Loucy (cell line): ENCODE measurements around the gene RPS19.

Experiments
- EZH2phosphoT487 ChIP-seq: fragments of 200-600 bp; IDR thresholded peaks from 2 replicates; pipeline ENCODE4 v1.6.1; 2018; ENCODE audit warnings: antibody characterized with exemption, mild to moderate bottlenecking, moderate library complexity, borderline replicate concordance
- TF ChIP-seq, protein P1 (sequence below): fragments of 200-600 bp; sonication (generic); conservative IDR thresholded peaks from 2 replicates; pipeline ENCODE4 v1.5.1; 2014; ENCODE audit warnings: mild to moderate bottlenecking, antibody characterized with exemption, low read length

DNA sequence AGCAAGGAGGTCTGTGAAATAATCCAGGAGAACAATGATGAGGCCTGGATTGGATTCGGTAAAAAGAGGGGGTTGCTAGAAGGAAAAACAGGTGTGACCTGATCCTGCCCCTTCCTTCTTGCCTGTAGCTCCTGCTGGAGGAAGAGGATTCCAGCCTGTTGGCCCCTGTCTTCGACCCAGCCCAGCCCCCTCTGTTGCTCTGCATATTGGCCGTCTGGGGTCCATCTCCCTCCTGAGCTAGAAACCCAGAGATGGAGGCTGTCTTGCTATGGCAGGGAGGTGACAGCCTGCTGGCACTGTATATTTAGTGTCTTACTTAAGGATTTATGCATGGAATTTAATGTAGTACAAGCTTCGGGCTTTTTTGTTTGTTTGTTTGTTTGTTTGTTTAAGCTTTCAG, 8.6 kb upstream of the RPS19 start:
- TF ChIP-seq, protein P1, sequence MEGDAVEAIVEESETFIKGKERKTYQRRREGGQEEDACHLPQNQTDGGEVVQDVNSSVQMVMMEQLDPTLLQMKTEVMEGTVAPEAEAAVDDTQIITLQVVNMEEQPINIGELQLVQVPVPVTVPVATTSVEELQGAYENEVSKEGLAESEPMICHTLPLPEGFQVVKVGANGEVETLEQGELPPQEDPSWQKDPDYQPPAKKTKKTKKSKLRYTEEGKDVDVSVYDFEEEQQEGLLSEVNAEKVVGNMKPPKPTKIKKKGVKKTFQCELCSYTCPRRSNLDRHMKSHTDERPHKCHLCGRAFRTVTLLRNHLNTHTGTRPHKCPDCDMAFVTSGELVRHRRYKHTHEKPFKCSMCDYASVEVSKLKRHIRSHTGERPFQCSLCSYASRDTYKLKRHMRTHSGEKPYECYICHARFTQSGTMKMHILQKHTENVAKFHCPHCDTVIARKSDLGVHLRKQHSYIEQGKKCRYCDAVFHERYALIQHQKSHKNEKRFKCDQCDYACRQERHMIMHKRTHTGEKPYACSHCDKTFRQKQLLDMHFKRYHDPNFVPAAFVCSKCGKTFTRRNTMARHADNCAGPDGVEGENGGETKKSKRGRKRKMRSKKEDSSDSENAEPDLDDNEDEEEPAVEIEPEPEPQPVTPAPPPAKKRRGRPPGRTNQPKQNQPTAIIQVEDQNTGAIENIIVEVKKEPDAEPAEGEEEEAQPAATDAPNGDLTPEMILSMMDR, result no peak
- TF ChIP-seq EZH2phosphoT487, result no peak
